ENCODE results near the gene POLDIP2. TPM values are rescaled to one million over a fixed set of nuclear protein-coding genes. Genes with fewer than 3 reads are reported as not detected.
A peak's percentile ranks its signal among the peaks of the same experiment; 100 is the strongest.

The POLDIP2 gene
- total and polyA plus RNA-seq, 7 experiments from 2014 or later = 27.9 to 89.3 (median 31.1) TPM

GRCh38 chr17:28397275-28397674 is 39.9 kb upstream of the POLDIP2 start:
- intact Hi-C loops (cut with micrococcal nuclease) = no loop called here
- no peak overlapping the region for H3K27ac Mint-ChIP-seq
- ChIA-PET POLR2A (interaction anchor here (0.6 kb wide), 1 partner anchor 475 kb away, joined by 3 read pairs; no protein-coding TSS in a partner anchor), CTCF (no interaction called here)
- peaks cover 0 to 44% (median 0%) of the 10 kb centered on the region in 3 experiments for H3K36me3 ChIP-seq (ENCODE audit: control insufficient read depth in 2 of 3, insufficient read depth in 3 of 3, low read length in 3 of 3)
- peaks cover 0 to 1% (median 0%) of the 10 kb centered on the region in 11 donors for H3K9me3 Mint-ChIP-seq
- H3K4me1 Mint-ChIP-seq = peaks cover 0 to 4% (median 0%) of the 10 kb centered on the region in 7 donors
- no peak overlapping the region for H3K27ac ChIP-seq (ENCODE audit: low read depth, low read length)
- H3K4me3 ChIP-seq (ENCODE audit: low read length) = no peak overlapping the region
- H3K36me3 Mint-ChIP-seq = peaks cover 5 to 19% (median 6%) of the 10 kb centered on the region in 5 donors
- no peaks in the 10 kb centered on the region for H3K9me3 ChIP-seq (ENCODE audit: control insufficient read depth in 2 of 3, low read length in 3 of 3)
- ATAC-seq = no peak
- no peaks in the 10 kb centered on the region for H3K27me3 ChIP-seq (ENCODE audit: control insufficient read depth in 2 of 2, insufficient read depth in 2 of 2, low read length in 2 of 2)
- H3K4me1 ChIP-seq (ENCODE audit: control insufficient read depth in 2 of 2, insufficient read depth in 2 of 2, low read length in 2 of 2) = no peaks in the 10 kb centered on the region
- no peak overlapping the region for H3K4me3 Mint-ChIP-seq
- DNase-seq = no peak
- no peaks in the 10 kb centered on the region for H3K27me3 Mint-ChIP-seq

- peaks cover 5 to 19% (median 6%) of the 10 kb centered on the region in 5 donors for H3K36me3 Mint-ChIP-seq
Measured at GRCh38 chr17:28396635-28397239, 39.4 kb upstream of the POLDIP2 start.

GRCh38 chr17:28395968-28396367 is 38.6 kb upstream of the POLDIP2 start:
- H3K27ac ChIP-seq (ENCODE audit: low read depth, low read length) = no peak overlapping the region
- no peaks in the 10 kb centered on the region for H3K27me3 ChIP-seq (ENCODE audit: control insufficient read depth in 2 of 2, insufficient read depth in 2 of 2, low read length in 2 of 2)
- no peaks in the 10 kb centered on the region for H3K27me3 Mint-ChIP-seq
- H3K4me3 Mint-ChIP-seq = no peak overlapping the region
- no peak overlapping the region for H3K4me3 ChIP-seq (ENCODE audit: low read length)
- no peaks in the 10 kb centered on the region for H3K4me1 ChIP-seq (ENCODE audit: control insufficient read depth in 2 of 2, insufficient read depth in 2 of 2, low read length in 2 of 2)
- H3K36me3 Mint-ChIP-seq = peaks cover 9 to 24% (median 11%) of the 10 kb centered on the region in 5 donors
- ChIA-PET CTCF (interaction anchor here (1.4 kb wide), 1 partner anchor 21 kb away, joined by 4 read pairs; no protein-coding TSS in a partner anchor), POLR2A (no interaction called here)
- H3K4me1 Mint-ChIP-seq = peaks cover 0 to 2% (median 0%) of the 10 kb centered on the region in 7 donors
- no peak overlapping the region for H3K27ac Mint-ChIP-seq
- no peaks in the 10 kb centered on the region for H3K9me3 ChIP-seq (ENCODE audit: control insufficient read depth in 2 of 3, low read length in 3 of 3)
- H3K9me3 Mint-ChIP-seq = peaks cover 0 to 1% (median 0%) of the 10 kb centered on the region in 11 donors
- intact Hi-C loops (cut with micrococcal nuclease) = no loop called here
- peaks cover 0 to 52% (median 2%) of the 10 kb centered on the region in 3 experiments for H3K36me3 ChIP-seq (ENCODE audit: control insufficient read depth in 2 of 3, insufficient read depth in 3 of 3, low read length in 3 of 3)
- ATAC-seq (no peak), DNase-seq (no peak)

More at GRCh38 chr17:28396635-28397239, 39.4 kb upstream of the POLDIP2 start:
- H3K9me3 ChIP-seq (ENCODE audit: control insufficient read depth in 2 of 3, low read length in 3 of 3) = no peaks in the 10 kb centered on the region
- Mint-ChIP-seq H3K4me1 (peaks cover 0 to 2% (median 0%) of the 10 kb centered on the region in 7 donors), H3K9me3 (peaks cover 0 to 1% (median 0%) of the 10 kb centered on the region in 11 donors), H3K27me3 (no peaks in the 10 kb centered on the region), H3K4me3 (no peak overlapping the region), H3K27ac (no peak overlapping the region)
- no peak for DNase-seq
- no peak for ATAC-seq
- CTCF ChIA-PET = no interaction called here
- H3K36me3 ChIP-seq (ENCODE audit: control insufficient read depth in 2 of 3, insufficient read depth in 3 of 3, low read length in 3 of 3) = peaks cover 0 to 45% (median 0%) of the 10 kb centered on the region in 3 experiments
- no peaks in the 10 kb centered on the region for H3K4me1 ChIP-seq (ENCODE audit: control insufficient read depth in 2 of 2, insufficient read depth in 2 of 2, low read length in 2 of 2)
- no peak overlapping the region for H3K4me3 ChIP-seq (ENCODE audit: low read length)
- POLR2A ChIA-PET = interaction anchor here (0.6 kb wide), 1 partner anchor 475 kb away, joined by 3 read pairs; no protein-coding TSS in a partner anchor
- intact Hi-C loops (cut with micrococcal nuclease) = no loop called here
- H3K27ac ChIP-seq (ENCODE audit: low read depth, low read length) = no peak overlapping the region
- no peaks in the 10 kb centered on the region for H3K27me3 ChIP-seq (ENCODE audit: control insufficient read depth in 2 of 2, insufficient read depth in 2 of 2, low read length in 2 of 2)

- ChIA-PET CTCF (interaction anchor here (1.4 kb wide), 1 partner anchor 21 kb away, joined by 4 read pairs; no protein-coding TSS in a partner anchor), POLR2A (no interaction called here)
- Mint-ChIP-seq H3K9me3 (peaks cover 0 to 1% (median 0%) of the 10 kb centered on the region in 11 donors), H3K27me3 (no peaks in the 10 kb centered on the region), H3K36me3 (peaks cover 11 to 29% (median 14%) of the 10 kb centered on the region in 5 donors), H3K27ac (peak overlapping the region in 1 of 9 donors; percentile 53), H3K4me1 (peaks cover 0 to 2% (median 0%) of the 10 kb centered on the region in 7 donors), H3K4me3 (no peak overlapping the region)
- H3K9me3 ChIP-seq (ENCODE audit: control insufficient read depth in 2 of 3, low read length in 3 of 3) = no peaks in the 10 kb centered on the region
- DNase-seq = no peak
- H3K27ac ChIP-seq (ENCODE audit: low read depth, low read length) = no peak overlapping the region
- intact Hi-C loops (cut with micrococcal nuclease) = no loop called here
- H3K4me1 ChIP-seq (ENCODE audit: control insufficient read depth in 2 of 2, insufficient read depth in 2 of 2, low read length in 2 of 2) = no peaks in the 10 kb centered on the region
- peaks cover 0 to 58% (median 4%) of the 10 kb centered on the region in 3 experiments for H3K36me3 ChIP-seq (ENCODE audit: control insufficient read depth in 2 of 3, insufficient read depth in 3 of 3, low read length in 3 of 3)
- no peak for ATAC-seq
- no peaks in the 10 kb centered on the region for H3K27me3 ChIP-seq (ENCODE audit: control insufficient read depth in 2 of 2, insufficient read depth in 2 of 2, low read length in 2 of 2)
- H3K4me3 ChIP-seq (ENCODE audit: low read length) = no peak overlapping the region
Measured at GRCh38 chr17:28395426-28395825, 38.1 kb upstream of the POLDIP2 start.

GRCh38 chr17:28394337-28395116 is 37.2 kb upstream of the POLDIP2 start:
- H3K36me3 ChIP-seq (ENCODE audit: control insufficient read depth in 2 of 3, insufficient read depth in 3 of 3, low read length in 3 of 3) = peaks cover 0 to 66% (median 4%) of the 10 kb centered on the region in 3 experiments
- POLR2A ChIA-PET = interaction anchor here (0.6 to 1.1 kb wide), 2 partner anchors 8 to 36 kb away, joined by 3 read pairs; no protein-coding TSS in a partner anchor

GRCh38 chr17:28392491-28392890 is 35.2 kb upstream of the POLDIP2 start:
- ATAC-seq (no peak), DNase-seq (no peak)
- no peak overlapping the region for H3K4me3 Mint-ChIP-seq
- Histone ChIP-seq H3K9me3 (ENCODE audit: control insufficient read depth in 2 of 3, low read length in 3 of 3) (no peaks in the 10 kb centered on the region), H3K36me3 (ENCODE audit: control insufficient read depth in 2 of 3, insufficient read depth in 3 of 3, low read length in 3 of 3) (peaks cover 4 to 81% (median 4%) of the 10 kb centered on the region in 3 experiments), H3K27ac (ENCODE audit: low read depth, low read length) (no peak overlapping the region), H3K4me1 (ENCODE audit: control insufficient read depth in 2 of 2, insufficient read depth in 2 of 2, low read length in 2 of 2) (no peaks in the 10 kb centered on the region), H3K4me3 (ENCODE audit: low read length) (no peak overlapping the region), H3K27me3 (ENCODE audit: control insufficient read depth in 2 of 2, insufficient read depth in 2 of 2, low read length in 2 of 2) (no peaks in the 10 kb centered on the region)
- POLR2A ChIA-PET = no interaction called here
- CTCF ChIA-PET = no interaction called here
- peaks cover 0 to 4% (median 3%) of the 10 kb centered on the region in 7 donors for H3K4me1 Mint-ChIP-seq
- H3K27ac Mint-ChIP-seq = no peak overlapping the region
- intact Hi-C loops (cut with micrococcal nuclease) = no loop called here
- no peaks in the 10 kb centered on the region for H3K27me3 Mint-ChIP-seq
- H3K36me3 Mint-ChIP-seq = peaks cover 12 to 39% (median 27%) of the 10 kb centered on the region in 5 donors
- H3K9me3 Mint-ChIP-seq = peaks cover 0 to 1% (median 0%) of the 10 kb centered on the region in 11 donors

More at GRCh38 chr17:28394337-28395116, 37.2 kb upstream of the POLDIP2 start:
- Histone ChIP-seq H3K4me3 (ENCODE audit: low read length) (no peak overlapping the region), H3K27me3 (ENCODE audit: control insufficient read depth in 2 of 2, insufficient read depth in 2 of 2, low read length in 2 of 2) (no peaks in the 10 kb centered on the region), H3K9me3 (ENCODE audit: control insufficient read depth in 2 of 3, low read length in 3 of 3) (no peaks in the 10 kb centered on the region), H3K27ac (ENCODE audit: low read depth, low read length) (no peak overlapping the region), H3K4me1 (ENCODE audit: control insufficient read depth in 2 of 2, insufficient read depth in 2 of 2, low read length in 2 of 2) (no peaks in the 10 kb centered on the region)
- no peaks in the 10 kb centered on the region for H3K27me3 Mint-ChIP-seq
- H3K4me1 Mint-ChIP-seq = peaks cover 0 to 2% (median 0%) of the 10 kb centered on the region in 7 donors
- peaks cover 12 to 38% (median 22%) of the 10 kb centered on the region in 5 donors for H3K36me3 Mint-ChIP-seq
- H3K4me3 Mint-ChIP-seq = no peak overlapping the region
- CTCF ChIA-PET = interaction anchor here (1.4 kb wide), 1 partner anchor 22 kb away, joined by 4 read pairs; no protein-coding TSS in a partner anchor
- H3K27ac Mint-ChIP-seq = peak overlapping the region in 1 of 9 donors; percentile 26
- DNase-seq (no peak), ATAC-seq (no peak)
- peaks cover 0 to 1% (median 0%) of the 10 kb centered on the region in 11 donors for H3K9me3 Mint-ChIP-seq
- intact Hi-C loops (cut with micrococcal nuclease) = no loop called here
